Measurements from ENCODE around the gene MGMT.

Gene MGMT

GRCh38 chr10:129690248-129691070, 223.4 kb downstream of the MGMT start:
- DNase-seq (ENCODE audit: low read depth in 2 of 2), result no peak

DNA sequence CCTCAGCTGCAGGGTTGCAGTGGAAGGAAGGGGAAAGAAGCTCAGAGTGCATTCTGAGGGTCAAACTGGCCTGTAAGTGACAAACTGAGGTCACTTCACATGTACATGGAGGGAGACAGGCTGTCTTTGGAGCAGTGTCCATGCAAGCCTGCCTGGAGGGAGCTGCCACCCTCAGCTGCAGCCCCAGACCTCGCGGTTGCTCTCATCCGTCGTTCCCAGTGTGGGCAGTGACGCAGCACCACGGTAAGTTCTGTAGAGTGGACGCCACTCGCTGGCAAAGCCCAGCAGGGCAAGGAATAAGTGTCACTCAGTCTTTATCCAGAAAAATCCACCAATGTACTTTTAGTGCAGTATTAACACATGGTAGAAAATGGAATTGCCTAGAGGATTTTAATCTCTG, 225.7 kb downstream of the MGMT start:
- DNase-seq (ENCODE audit: low read depth in 2 of 2), result no peak

GRCh38 chr10:129693382-129693781, 226.3 kb downstream of the MGMT start:
- no peak for DNase-seq (ENCODE audit: low read depth in 2 of 2)

GRCh38 chr10:129694184-129694583, 227.1 kb downstream of the MGMT start:
- no peak for DNase-seq (ENCODE audit: low read depth in 2 of 2)

- no peak for DNase-seq (ENCODE audit: low read depth in 2 of 2)
These were observed 227.7 kb downstream of the MGMT start for GRCh38 chr10:129694691-129695243.

DNA sequence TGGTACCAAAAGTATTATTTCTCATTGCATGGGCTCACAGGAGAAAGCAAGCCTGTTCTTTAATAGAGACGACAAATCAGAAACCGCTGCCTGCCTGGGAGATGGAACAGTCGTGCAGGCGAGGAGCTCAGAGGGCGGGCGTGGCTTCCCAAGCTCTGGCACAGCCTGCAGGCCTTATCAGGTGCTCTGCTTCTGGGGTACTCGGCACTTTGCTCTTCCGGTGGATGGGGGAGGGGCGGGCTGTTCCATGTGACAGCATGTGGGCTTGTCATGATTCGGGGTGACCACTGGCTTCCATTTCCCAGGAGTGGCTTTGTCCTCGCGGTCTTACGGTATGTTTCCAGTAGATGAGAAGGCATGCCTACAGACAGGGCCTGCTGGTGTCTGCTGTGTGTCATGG, 228.6 kb downstream of the MGMT start:
- no peak for DNase-seq (ENCODE audit: low read depth in 2 of 2)

GRCh38 chr10:129696636-129697035, 229.6 kb downstream of the MGMT start:
- no peak for DNase-seq (ENCODE audit: low read depth in 2 of 2)

DNA sequence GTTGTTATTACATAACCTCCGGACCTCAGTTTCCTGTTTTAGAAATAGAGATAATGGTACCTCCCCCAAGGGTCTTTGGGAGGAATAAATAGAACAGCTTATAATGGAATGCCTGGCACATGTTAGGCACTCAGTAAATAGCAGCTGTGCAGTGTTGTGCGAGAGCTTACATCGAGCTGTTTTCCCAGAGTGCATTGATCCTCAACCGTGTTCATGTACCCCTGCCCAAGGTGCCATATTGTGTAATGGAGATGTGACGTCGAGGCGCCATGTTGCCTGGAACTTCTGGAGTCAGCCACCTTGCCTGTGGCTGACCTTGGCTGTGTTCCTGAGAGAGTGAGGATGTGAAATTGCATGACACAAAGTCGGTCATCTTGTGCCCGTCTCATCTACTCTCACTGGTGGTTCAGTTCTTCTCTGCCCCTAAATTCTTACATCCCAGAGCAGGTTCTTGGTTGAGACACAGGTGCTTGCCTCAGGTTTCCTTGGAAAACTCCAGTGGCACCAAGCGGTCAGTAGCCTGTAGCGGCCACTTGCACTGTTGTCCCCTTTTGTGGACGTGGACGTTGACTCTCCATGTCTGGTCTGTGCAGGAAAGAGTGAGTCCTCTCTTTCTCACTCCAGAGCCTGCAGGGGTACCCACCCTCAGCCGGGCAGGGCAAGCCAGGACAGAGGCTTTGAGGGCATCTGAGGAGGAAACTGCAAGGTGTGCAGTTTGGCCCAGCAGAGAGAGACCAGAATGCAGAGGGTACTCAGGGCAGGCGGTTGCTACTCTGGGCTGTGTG, 230.6 kb downstream of the MGMT start:
- DNase-seq (ENCODE audit: low read depth in 2 of 2), result no peak

DNA sequence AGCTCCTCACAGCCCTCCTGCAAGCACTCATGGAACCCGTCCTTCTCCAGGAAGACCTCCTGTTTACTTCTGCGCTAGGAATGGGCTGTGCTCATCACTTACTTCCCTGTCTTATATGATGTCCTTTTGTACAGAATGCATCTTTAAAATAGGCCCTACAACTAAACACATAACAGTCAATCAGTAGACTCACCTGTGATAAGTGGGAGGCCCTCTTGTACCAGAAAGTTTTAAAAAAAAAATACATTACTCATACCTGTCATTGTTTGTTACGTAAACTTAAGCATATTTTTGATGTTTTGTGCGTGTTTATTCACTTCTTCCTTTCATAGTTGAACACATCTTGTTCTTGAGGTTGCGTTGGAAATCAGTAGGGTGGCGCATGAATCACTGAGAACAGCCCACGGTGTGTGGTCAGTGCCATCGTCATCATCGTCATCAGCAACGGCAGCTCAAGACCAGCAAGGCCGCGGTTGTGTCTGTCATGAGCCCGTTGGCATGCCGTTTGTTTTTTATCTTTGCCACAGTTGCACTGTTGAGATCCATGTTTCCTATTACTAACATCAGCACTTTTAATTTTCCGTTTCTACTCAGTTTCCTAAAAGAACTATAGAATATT, 232.8 kb downstream of the MGMT start:
- no peak for DNase-seq (ENCODE audit: low read depth in 2 of 2)

- no peak for DNase-seq (ENCODE audit: low read depth in 2 of 2)
These were observed 235.6 kb downstream of the MGMT start for GRCh38 chr10:129702605-129703004.

DNA sequence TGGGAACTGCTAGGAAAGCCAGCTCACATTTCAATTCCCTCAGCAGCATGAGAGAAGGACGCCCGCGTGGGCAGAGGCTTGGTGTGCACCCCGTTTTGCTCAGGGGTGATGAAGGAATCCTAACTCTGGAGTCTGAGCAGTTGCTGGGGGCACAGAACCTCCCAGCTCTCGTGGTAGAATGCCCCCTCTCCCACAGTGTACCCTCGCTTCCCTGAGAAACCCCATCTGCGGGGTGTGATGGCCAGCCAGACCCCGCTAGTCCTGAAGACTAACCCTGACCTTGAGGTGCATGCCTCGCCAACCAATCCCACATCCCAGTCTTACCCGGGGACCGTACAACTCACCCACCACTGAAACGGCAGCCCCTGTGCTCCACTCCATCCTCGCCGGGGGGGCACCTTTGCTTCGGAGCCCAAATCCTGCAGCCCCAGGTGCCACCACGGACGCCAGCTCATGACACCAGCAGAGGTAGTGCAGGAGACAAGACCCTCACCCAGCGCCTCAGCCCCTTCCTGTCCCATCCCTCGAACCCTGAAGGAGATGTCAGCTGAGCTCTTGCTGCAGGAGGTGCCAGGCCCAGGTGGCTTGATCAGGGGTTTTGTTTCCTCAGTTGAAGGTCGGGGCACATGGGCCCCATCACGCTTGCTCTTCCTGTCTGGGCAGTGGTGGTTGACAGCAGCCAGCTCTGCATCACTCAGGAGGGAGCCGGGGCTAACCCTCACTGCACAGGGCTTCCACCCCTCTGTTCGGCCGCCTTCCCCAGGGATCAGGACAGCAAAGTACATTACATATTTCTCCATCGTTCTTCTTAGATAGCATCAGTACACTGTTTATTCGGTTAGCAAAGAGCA, 236.5 kb downstream of the MGMT start:
- DNase-seq (ENCODE audit: low read depth in 2 of 2), result no peak

GRCh38 chr10:129704225-129704624, 237.2 kb downstream of the MGMT start:
- no peak for DNase-seq (ENCODE audit: low read depth in 2 of 2)

- DNase-seq (ENCODE audit: low read depth in 2 of 2), result no peak
These were observed 237.9 kb downstream of the MGMT start for GRCh38 chr10:129704786-129705525.

GRCh38 chr10:129705676-129706075, 238.6 kb downstream of the MGMT start:
- DNase-seq (ENCODE audit: low read depth in 2 of 2), result no peak

DNA sequence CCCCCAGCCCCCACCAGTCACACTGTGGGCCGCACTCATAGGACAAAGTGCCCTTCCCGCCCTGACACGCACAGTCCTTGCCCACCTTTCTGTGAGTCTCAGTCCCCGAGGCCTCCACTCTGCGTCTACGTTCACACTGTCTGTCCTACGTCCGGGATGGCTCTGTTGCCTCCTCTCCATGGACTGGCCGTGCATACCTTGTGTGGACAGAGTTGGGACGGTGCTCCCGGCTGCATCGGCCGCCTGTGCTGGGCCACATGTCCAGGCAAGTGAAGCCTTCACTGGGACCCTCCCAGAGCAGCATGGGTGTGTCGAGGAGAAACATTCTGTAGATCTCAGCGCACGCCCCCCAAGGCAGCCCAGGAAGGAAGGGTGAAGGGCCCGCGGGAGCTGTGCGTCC, 239.0 kb downstream of the MGMT start:
- DNase-seq (ENCODE audit: low read depth in 2 of 2), result no peak

- DNase-seq (ENCODE audit: low read depth in 2 of 2), result no peak
These were observed 239.5 kb downstream of the MGMT start for GRCh38 chr10:129706523-129706922.

- DNase-seq (ENCODE audit: low read depth in 2 of 2), result no peak
These were observed 240.7 kb downstream of the MGMT start for GRCh38 chr10:129707406-129708388.

GRCh38 chr10:129709101-129709500, 242.1 kb downstream of the MGMT start:
- no peak for DNase-seq (ENCODE audit: low read depth in 2 of 2)

Data from stimulated activated CD4-positive, alpha-beta T cell treated with anti-CD3 and anti-CD28 coated beads, Interleukin-12 subunit alpha, Interleukin-12 subunit beta, amount 100 ng/mL, for 24 hours (primary cell).